Tibial artery (tissue), 4 donors: ENCODE measurements around the gene SPIB.

ENCODE experiments used
- DNase-seq, 2 donors: peaks; one replicate each; pipeline ENCODE4 v3.0.0-alpha.2; 2019
- H3K27ac ChIP-seq, 2 donors: fragments of 200-600 bp; sonication (generic) in 1 of 2; 1 replicate in 1 of 2; 2 replicates in 1 of 2; pipeline ENCODE4 v1.5.1; 2018 to 2019; ENCODE audit warnings: mild to moderate bottlenecking in 1 of 2
- H3K27me3 ChIP-seq, 2 donors: fragments of 200-600 bp; sonication (generic) in 1 of 2; one replicate each; pipeline versions ENCODE4 v1.5.1 to v1.6.0; 2016 to 2019
- H3K36me3 ChIP-seq, 3 donors: fragments of 200-600 bp; sonication (generic) in 2 of 3; one replicate each; pipeline ENCODE4 v1.5.1; 2016 to 2019; ENCODE audit warnings: mild to moderate bottlenecking in 2 of 3
- H3K4me1 ChIP-seq, 4 donors: fragments of 200-600 bp; sonication (generic) in 2 of 4; 1 replicate in 3 of 4; 2 replicates in 1 of 4; pipeline ENCODE4 v1.5.1; 2016 to 2019
- H3K4me3 ChIP-seq, 2 donors: fragments of 200-600 bp; sonication (generic) in 1 of 2; 1 replicate in 1 of 2; 2 replicates in 1 of 2; pipeline ENCODE4 v1.5.1; 2018 to 2019; ENCODE audit warnings: mild to moderate bottlenecking in 2 of 2
- H3K9me3 ChIP-seq, 3 donors: fragments of 200-600 bp; sonication (generic) in 1 of 3; one replicate each; pipeline ENCODE4 v1.5.1; 2016 to 2019
- CTCF ChIP-seq, 2 experiments: fragments of 200-600 bp in 1 of 2; fragments of 450-650 bp in 1 of 2; IDR thresholded peaks; one replicate each; pipeline ENCODE4 v1.5.1; 2017 to 2019; ENCODE audit warnings: antibody characterized with exemption in 2 of 2, mild to moderate bottlenecking in 1 of 2, moderate library complexity in 1 of 2
- intact Hi-C: fragments of 100-400 bp; cut with DNase I; formaldehyde crosslinking; loops from one replicate; pipeline ENCODE4 v1.15.0; 2023; ENCODE audit warnings: low total_unique reads

The SPIB gene

DNA sequence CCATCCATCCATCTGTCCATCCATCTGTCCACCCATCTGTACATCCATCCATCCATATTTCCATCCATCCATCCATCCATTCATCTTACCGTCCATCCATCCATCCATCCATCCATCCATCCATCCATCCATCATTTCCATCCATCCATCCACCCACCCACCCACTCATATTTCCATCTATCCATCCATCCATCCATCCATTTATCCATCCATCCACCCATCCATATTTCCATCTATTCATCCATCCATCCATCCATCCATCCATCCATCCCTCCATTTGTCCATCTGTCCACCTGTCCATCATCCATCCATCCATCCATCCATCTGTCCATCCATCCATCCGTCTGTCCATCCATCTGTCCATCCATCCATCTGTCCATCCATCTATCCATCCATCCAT, 37.3 kb downstream of the SPIB start:
- intact Hi-C loops = no loop called here
- no peak for TF ChIP-seq CTCF (IDR thresholded peaks at IDR 0.05)
- no peak for DNase-seq
- no peak overlapping the region for H3K4me3 ChIP-seq
- no peak overlapping the region for H3K27ac ChIP-seq
- H3K9me3 ChIP-seq = no peaks in the 10 kb centered on the region
- H3K36me3 ChIP-seq = no peaks in the 10 kb centered on the region
- no peaks in the 10 kb centered on the region for H3K4me1 ChIP-seq
- H3K27me3 ChIP-seq = peaks cover 0 to 59% of the 10 kb centered on the region in 2 donors

GRCh38 chr19:50457300-50457699, 38.6 kb downstream of the SPIB start:
- Histone ChIP-seq H3K27me3 (peaks cover 0 to 66% of the 10 kb centered on the region in 2 donors), H3K9me3 (no peaks in the 10 kb centered on the region), H3K36me3 (no peaks in the 10 kb centered on the region), H3K4me3 (no peak overlapping the region), H3K27ac (no peak overlapping the region), H3K4me1 (no peaks in the 10 kb centered on the region)
- no peak for TF ChIP-seq CTCF (IDR thresholded peaks at IDR 0.05)
- DNase-seq = no peak
- intact Hi-C loops = no loop called here

DNA sequence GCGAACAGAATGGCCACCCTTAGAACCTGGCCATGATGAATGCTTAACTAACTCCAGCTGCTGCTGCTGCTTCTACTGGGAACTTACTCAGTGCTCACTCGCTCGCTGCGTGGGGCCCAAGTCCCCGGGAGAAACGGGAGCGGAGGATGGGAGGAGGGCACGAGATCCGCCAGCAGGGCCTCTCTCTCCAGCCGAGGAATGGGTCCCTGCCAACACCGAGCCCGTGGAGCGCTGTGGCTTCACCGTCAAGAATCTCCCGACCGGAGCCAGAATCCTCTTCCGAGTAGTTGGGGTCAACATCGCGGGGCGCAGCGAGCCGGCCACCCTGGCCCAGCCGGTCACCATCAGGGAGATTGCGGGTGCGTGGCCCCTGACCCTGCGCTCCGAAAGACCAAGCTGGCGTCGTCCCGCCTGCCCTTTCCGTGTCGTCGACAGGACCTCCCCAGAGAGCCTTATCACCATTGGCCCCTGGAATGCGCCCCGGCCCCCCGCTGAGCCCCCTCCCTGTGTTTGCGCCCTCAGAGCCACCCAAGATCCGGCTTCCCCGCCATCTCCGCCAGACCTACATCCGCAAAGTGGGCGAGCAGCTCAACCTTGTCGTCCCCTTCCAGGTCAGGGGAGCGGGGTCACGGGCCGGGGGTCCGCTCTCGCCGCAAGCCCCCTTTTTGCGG, 39.8 kb downstream of the SPIB start:
- no peak for TF ChIP-seq CTCF (IDR thresholded peaks at IDR 0.05)
- Histone ChIP-seq H3K4me3 (no peak overlapping the region), H3K27me3 (peaks cover 0 to 71% of the 10 kb centered on the region in 2 donors), H3K4me1 (no peaks in the 10 kb centered on the region), H3K27ac (no peak overlapping the region), H3K36me3 (no peaks in the 10 kb centered on the region), H3K9me3 (no peaks in the 10 kb centered on the region)
- intact Hi-C loops = no loop called here
- DNase-seq = no peak

DNA sequence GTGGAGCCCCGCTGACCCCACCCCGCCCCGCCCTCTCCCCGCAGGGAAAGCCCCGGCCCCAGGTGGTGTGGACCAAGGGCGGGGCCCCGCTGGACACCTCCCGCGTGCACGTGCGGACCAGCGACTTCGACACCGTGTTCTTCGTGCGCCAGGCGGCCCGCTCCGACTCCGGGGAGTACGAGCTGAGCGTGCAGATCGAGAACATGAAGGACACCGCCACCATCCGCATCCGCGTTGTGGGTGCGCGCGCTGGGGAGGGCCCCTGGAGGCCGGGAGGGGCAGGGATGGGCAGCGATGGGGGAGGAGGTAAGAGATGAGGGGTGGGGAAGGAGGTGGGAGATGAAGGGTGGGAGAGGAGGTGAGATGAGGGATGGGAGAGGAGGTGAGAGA, 40.3 kb downstream of the SPIB start:
- intact Hi-C loops = no loop called here
- peaks cover 0 to 73% of the 10 kb centered on the region in 2 donors for H3K27me3 ChIP-seq
- no peaks in the 10 kb centered on the region for H3K36me3 ChIP-seq
- no peak overlapping the region for H3K27ac ChIP-seq
- no peaks in the 10 kb centered on the region for H3K9me3 ChIP-seq
- H3K4me3 ChIP-seq = no peak overlapping the region
- no peak for TF ChIP-seq CTCF (IDR thresholded peaks at IDR 0.05)
- H3K4me1 ChIP-seq = no peaks in the 10 kb centered on the region
- DNase-seq = no peak

DNA sequence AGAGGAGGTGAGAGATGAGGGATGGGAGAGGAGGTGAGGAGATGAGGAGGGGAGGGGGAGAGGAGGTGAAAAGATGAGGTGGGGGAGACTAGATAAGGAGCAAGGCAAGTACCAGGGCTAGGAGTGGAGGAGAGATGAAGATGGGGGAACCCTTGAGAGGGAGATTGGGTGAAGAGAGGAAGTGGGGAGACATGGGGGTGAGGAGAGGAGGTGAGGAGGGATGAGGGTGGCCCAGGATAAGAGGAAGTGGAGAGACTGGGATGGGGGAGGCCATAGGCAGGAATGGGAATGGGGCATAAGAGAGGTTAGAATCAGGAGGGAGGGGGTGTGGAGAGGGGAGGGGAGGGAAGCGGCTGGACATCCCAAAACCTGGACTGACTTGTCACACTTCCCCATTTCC, 40.9 kb downstream of the SPIB start:
- DNase-seq = no peak
- H3K9me3 ChIP-seq = no peaks in the 10 kb centered on the region
- intact Hi-C loops = no loop called here
- H3K27ac ChIP-seq = no peak overlapping the region
- no peaks in the 10 kb centered on the region for H3K4me1 ChIP-seq
- no peak overlapping the region for H3K4me3 ChIP-seq
- TF ChIP-seq CTCF (IDR thresholded peaks at IDR 0.05) = no peak
- H3K36me3 ChIP-seq = no peaks in the 10 kb centered on the region
- peaks cover 0 to 78% of the 10 kb centered on the region in 2 donors for H3K27me3 ChIP-seq
